ENCODE results near the gene ANTKMT. TPM values are rescaled to one million over a fixed set of nuclear protein-coding genes. Genes with fewer than 3 reads are reported as not detected.

The ANTKMT gene
- total RNA-seq, 1 donor from 2014 or later, result 58.0 TPM

GRCh38 chr16:694187-694862 is 26.6 kb upstream of the ANTKMT start:
- Mint-ChIP-seq H3K27me3 (peaks cover 18% of the 10 kb centered on the region), H3K36me3 (ENCODE audit: low read depth) (peaks cover 5% of the 10 kb centered on the region), H3K4me1 (peaks cover 32% of the 10 kb centered on the region), H3K4me3 (peak overlapping the region; percentile 60), H3K27ac (no peak overlapping the region), H3K9me3 (no peaks in the 10 kb centered on the region)
- ATAC-seq (ENCODE audit: low read depth) (no peak), DNase-seq (no peak)
- no peak for TF ChIP-seq CTCF (IDR thresholded peaks at IDR 0.05)
- intact Hi-C loops (cut with micrococcal nuclease), result no loop called here
- ChIA-PET POLR2A (interaction anchor here (1.4 to 2.0 kb wide), 2 partner anchors 10 to 21 kb away, joined by 3 to 8 read pairs; partner anchors contain the start of genes JMJD8 and METRN), CTCF (interaction anchor here (2.1 kb wide), 1 partner anchor 18 kb away, joined by 8 read pairs; no protein-coding TSS in a partner anchor)

GRCh38 chr16:694863-695354 is 26.0 kb upstream of the ANTKMT start:
- TF ChIP-seq CTCF (IDR thresholded peaks at IDR 0.05), result no peak
- Mint-ChIP-seq H3K4me1 (peaks cover 26% of the 10 kb centered on the region), H3K27me3 (peaks cover 20% of the 10 kb centered on the region), H3K27ac (no peak overlapping the region), H3K9me3 (no peaks in the 10 kb centered on the region), H3K36me3 (ENCODE audit: low read depth) (peaks cover 4% of the 10 kb centered on the region), H3K4me3 (peak overlapping the region; percentile 7)
- DNase-seq, result no peak
- ChIA-PET POLR2A (interaction anchor here (1.0 to 2.0 kb wide), 3 partner anchors 11 to 26 kb away, joined by 3 to 8 read pairs (median 3); partner anchors contain the start of genes ANTKMT, JMJD8 and METRN), CTCF (interaction anchor here (2.1 kb wide), 1 partner anchor 17 kb away, joined by 8 read pairs; no protein-coding TSS in a partner anchor)
- intact Hi-C loops (cut with micrococcal nuclease), result no loop called here
- ATAC-seq (ENCODE audit: low read depth), result no peak

GRCh38 chr16:695355-696089 is 25.4 kb upstream of the ANTKMT start:
- ATAC-seq (ENCODE audit: low read depth) (peak; percentile 78), DNase-seq (peak; percentile 47)
- TF ChIP-seq CTCF (IDR thresholded peaks at IDR 0.05), result no peak
- CTCF ChIA-PET, result interaction anchor here (2.1 kb wide), 1 partner anchor 17 kb away, joined by 8 read pairs; no protein-coding TSS in a partner anchor
- Mint-ChIP-seq H3K9me3 (no peaks in the 10 kb centered on the region), H3K27me3 (peaks cover 22% of the 10 kb centered on the region), H3K4me1 (peaks cover 21% of the 10 kb centered on the region), H3K36me3 (ENCODE audit: low read depth) (no peaks in the 10 kb centered on the region), H3K4me3 (peak overlapping the region; percentile 76), H3K27ac (no peak overlapping the region)
- POLR2A ChIA-PET, result interaction anchor here (0.8 to 2.0 kb wide), 4 partner anchors 11 to 45 kb away, joined by 3 to 8 read pairs (median 3); partner anchors contain the start of genes ANTKMT, CIAO3, JMJD8 and METRN
- intact Hi-C loops (cut with micrococcal nuclease), result no loop called here

- ATAC-seq (ENCODE audit: low read depth), result no peak
Measured at GRCh38 chr16:698911-699671, 21.9 kb upstream of the ANTKMT start.

More at GRCh38 chr16:698911-699671, 21.9 kb upstream of the ANTKMT start:
- Mint-ChIP-seq H3K36me3 (ENCODE audit: low read depth) (no peaks in the 10 kb centered on the region), H3K4me1 (peaks cover 11% of the 10 kb centered on the region), H3K27me3 (peaks cover 36% of the 10 kb centered on the region), H3K27ac (no peak overlapping the region), H3K4me3 (no peak overlapping the region), H3K9me3 (no peaks in the 10 kb centered on the region)
- intact Hi-C loops (cut with micrococcal nuclease), result no loop called here
- ChIA-PET CTCF (no interaction called here), POLR2A (no interaction called here)
- no peak for DNase-seq
- TF ChIP-seq CTCF (IDR thresholded peaks at IDR 0.05), result no peak

Data from activated B cell treated with CpG ODN at 0.5 μM for 24 hours (primary cell).